Osteocyte (in vitro differentiated cells): ENCODE data around the gene SMAD9. TPM values are rescaled to one million over a fixed set of nuclear protein-coding genes. Genes with fewer than 3 reads are reported as not detected.

Source experiments
- DNase-seq: peaks from one replicate; pipeline ENCODE4 v3.0.0; 2021; ENCODE audit warnings: mixed read lengths; ENCODE audit not compliant: unreplicated experiment; ENCODE audit errors: extremely low spot score
- H3K27ac Mint-ChIP-seq: one replicate; pipeline ENCODE4 v1.8.0; 2021; ENCODE audit warnings: mild to moderate bottlenecking, mixed read lengths; ENCODE audit not compliant: unreplicated experiment
- H3K27me3 Mint-ChIP-seq: one replicate; pipeline ENCODE4 v1.8.0; 2021; ENCODE audit warnings: mixed read lengths; ENCODE audit not compliant: unreplicated experiment
- H3K36me3 Mint-ChIP-seq: one replicate; pipeline ENCODE4 v1.8.0; 2021; ENCODE audit warnings: mixed read lengths; ENCODE audit not compliant: unreplicated experiment
- H3K4me1 Mint-ChIP-seq: one replicate; pipeline ENCODE4 v1.8.0; 2021; ENCODE audit warnings: mixed read lengths; ENCODE audit not compliant: unreplicated experiment
- H3K4me3 Mint-ChIP-seq: one replicate; pipeline ENCODE4 v1.8.0; 2021; ENCODE audit warnings: mild to moderate bottlenecking, moderate library complexity, mixed read lengths; ENCODE audit not compliant: unreplicated experiment
- H3K9me3 Mint-ChIP-seq: one replicate; pipeline ENCODE4 v1.8.0; 2021; ENCODE audit warnings: mixed read lengths; ENCODE audit not compliant: unreplicated experiment
- total RNA-seq: library from RNA; stranded (reverse); gene quantifications from 2 replicates; pipeline ENCODE4 v1.2.1, GENCODE V29; 2021
- TF ChIP-seq, protein P1 (sequence below): fragments of 200-600 bp; sonication (generic); IDR thresholded peaks from 2 replicates; pipeline ENCODE4 v1.5.0; 2021; ENCODE audit warnings: antibody characterized with exemption, mild to moderate bottlenecking, moderate library complexity

SMAD9 gene
- total RNA-seq, 1 donor from 2014 or later, result 3.6 TPM

GRCh38 chr13:36950920-36951319, 30.9 kb upstream of the SMAD9 start:
- peaks cover 41% of the 10 kb centered on the region for H3K36me3 Mint-ChIP-seq
- H3K9me3 Mint-ChIP-seq, result no peaks in the 10 kb centered on the region
- no peak overlapping the region for H3K27ac Mint-ChIP-seq
- H3K4me3 Mint-ChIP-seq, result no peak overlapping the region
- TF ChIP-seq, protein P1, sequence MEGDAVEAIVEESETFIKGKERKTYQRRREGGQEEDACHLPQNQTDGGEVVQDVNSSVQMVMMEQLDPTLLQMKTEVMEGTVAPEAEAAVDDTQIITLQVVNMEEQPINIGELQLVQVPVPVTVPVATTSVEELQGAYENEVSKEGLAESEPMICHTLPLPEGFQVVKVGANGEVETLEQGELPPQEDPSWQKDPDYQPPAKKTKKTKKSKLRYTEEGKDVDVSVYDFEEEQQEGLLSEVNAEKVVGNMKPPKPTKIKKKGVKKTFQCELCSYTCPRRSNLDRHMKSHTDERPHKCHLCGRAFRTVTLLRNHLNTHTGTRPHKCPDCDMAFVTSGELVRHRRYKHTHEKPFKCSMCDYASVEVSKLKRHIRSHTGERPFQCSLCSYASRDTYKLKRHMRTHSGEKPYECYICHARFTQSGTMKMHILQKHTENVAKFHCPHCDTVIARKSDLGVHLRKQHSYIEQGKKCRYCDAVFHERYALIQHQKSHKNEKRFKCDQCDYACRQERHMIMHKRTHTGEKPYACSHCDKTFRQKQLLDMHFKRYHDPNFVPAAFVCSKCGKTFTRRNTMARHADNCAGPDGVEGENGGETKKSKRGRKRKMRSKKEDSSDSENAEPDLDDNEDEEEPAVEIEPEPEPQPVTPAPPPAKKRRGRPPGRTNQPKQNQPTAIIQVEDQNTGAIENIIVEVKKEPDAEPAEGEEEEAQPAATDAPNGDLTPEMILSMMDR, result no peak
- no peaks in the 10 kb centered on the region for H3K27me3 Mint-ChIP-seq
- peaks cover 1% of the 10 kb centered on the region for H3K4me1 Mint-ChIP-seq
- DNase-seq, result no peak

- no peak overlapping the region for H3K4me3 Mint-ChIP-seq
These were observed 30.3 kb upstream of the SMAD9 start for GRCh38 chr13:36950330-36950729.

DNA sequence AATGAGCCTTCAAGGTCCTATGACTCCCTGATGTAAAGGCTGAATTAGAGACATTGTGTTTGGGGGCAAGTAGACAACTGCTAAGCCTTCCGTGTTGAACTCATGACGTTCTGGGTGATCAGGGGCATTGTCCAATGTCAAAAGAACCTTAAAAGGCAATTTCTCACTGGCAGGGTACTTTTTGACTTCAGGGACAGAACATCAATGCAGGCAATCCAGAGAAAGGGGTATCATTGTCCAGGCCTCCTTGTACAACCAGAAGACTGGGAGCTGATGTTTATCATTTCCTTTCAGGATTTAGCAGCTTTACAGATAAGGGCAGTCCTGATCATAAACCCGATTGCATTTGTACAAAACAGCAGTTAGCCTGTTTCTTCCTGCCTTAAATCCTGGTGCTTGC, 25.0 kb upstream of the SMAD9 start:
- H3K9me3 Mint-ChIP-seq, result peaks cover under 1% of the 10 kb centered on the region
- TF ChIP-seq, protein P1, result no peak
- H3K36me3 Mint-ChIP-seq, result peaks cover 16% of the 10 kb centered on the region
- H3K27me3 Mint-ChIP-seq, result no peaks in the 10 kb centered on the region
- H3K27ac Mint-ChIP-seq, result no peak overlapping the region
- H3K4me3 Mint-ChIP-seq, result no peak overlapping the region
- no peak for DNase-seq
- no peaks in the 10 kb centered on the region for H3K4me1 Mint-ChIP-seq

More at GRCh38 chr13:36950330-36950729, 30.3 kb upstream of the SMAD9 start:
- H3K4me1 Mint-ChIP-seq, result peaks cover under 1% of the 10 kb centered on the region
- DNase-seq, result no peak
- no peak overlapping the region for H3K27ac Mint-ChIP-seq
- no peaks in the 10 kb centered on the region for H3K9me3 Mint-ChIP-seq
- H3K36me3 Mint-ChIP-seq, result peaks cover 36% of the 10 kb centered on the region
- H3K27me3 Mint-ChIP-seq, result no peaks in the 10 kb centered on the region
- TF ChIP-seq, protein P1, result no peak

GRCh38 chr13:36925603-36926002, 5.6 kb upstream of the SMAD9 start:
- H3K9me3 Mint-ChIP-seq, result no peaks in the 10 kb centered on the region
- TF ChIP-seq, protein P1, result no peak
- no peak overlapping the region for H3K27ac Mint-ChIP-seq
- no peak for DNase-seq
- peaks cover 9% of the 10 kb centered on the region for H3K27me3 Mint-ChIP-seq
- no peak overlapping the region for H3K4me3 Mint-ChIP-seq
- no peaks in the 10 kb centered on the region for H3K36me3 Mint-ChIP-seq
- peaks cover under 1% of the 10 kb centered on the region for H3K4me1 Mint-ChIP-seq

- no peak overlapping the region for H3K4me3 Mint-ChIP-seq
- TF ChIP-seq, protein P1, result no peak
- H3K27me3 Mint-ChIP-seq, result peaks cover 5% of the 10 kb centered on the region
- H3K9me3 Mint-ChIP-seq, result no peaks in the 10 kb centered on the region
- DNase-seq, result no peak
- H3K27ac Mint-ChIP-seq, result no peak overlapping the region
- peaks cover 6% of the 10 kb centered on the region for H3K4me1 Mint-ChIP-seq
- H3K36me3 Mint-ChIP-seq, result no peaks in the 10 kb centered on the region
These were observed 4.0 kb upstream of the SMAD9 start for GRCh38 chr13:36924001-36924400.
